ENCODE measurements around the gene IL5.
"Not testable (repeated sequence)": the region's sequence is repeated elsewhere in the genome, so short reads cannot be mapped to it uniquely, and the experiment has no call there.

IL5 gene

GRCh38 chr5:132543472-132544201 lies at the start of gene IL5:
Gene IL5 (minus strand): TSS chr5:132543522. CDS start chr5:132543478, 44 bp downstream.
- no peak for DNase-seq (ENCODE audit: low read depth in 2 of 2)

- DNase-seq (ENCODE audit: low read depth in 2 of 2): no peak
Observed at GRCh38 chr5:132592521-132592920, 49.2 kb upstream of the IL5 start.

- DNase-seq (ENCODE audit: low read depth in 2 of 2): no peak
Observed at GRCh38 chr5:132591145-132591544, 47.8 kb upstream of the IL5 start.

- DNase-seq (ENCODE audit: low read depth in 2 of 2): no peak
Observed at GRCh38 chr5:132589467-132589866, 46.1 kb upstream of the IL5 start.

- no peak for DNase-seq (ENCODE audit: low read depth in 2 of 2)
Observed at GRCh38 chr5:132586063-132586462, 42.7 kb upstream of the IL5 start.

GRCh38 chr5:132584560-132584959 lies 41.2 kb upstream of the IL5 start:
- not testable (repeated sequence) for DNase-seq (ENCODE audit: low read depth in 2 of 2)

GRCh38 chr5:132576123-132576522 lies 32.8 kb upstream of the IL5 start:
- DNase-seq (ENCODE audit: low read depth in 2 of 2): no peak

- no peak for DNase-seq (ENCODE audit: low read depth in 2 of 2)
Observed at GRCh38 chr5:132566657-132567056, 23.3 kb upstream of the IL5 start.

GRCh38 chr5:132564555-132564954 lies 21.2 kb upstream of the IL5 start:
- DNase-seq (ENCODE audit: low read depth in 2 of 2): not testable (repeated sequence)

GRCh38 chr5:132561601-132562000 lies 18.3 kb upstream of the IL5 start:
- no peak for DNase-seq (ENCODE audit: low read depth in 2 of 2)

- no peak for DNase-seq (ENCODE audit: low read depth in 2 of 2)
Observed at GRCh38 chr5:132559383-132560060, 16.2 kb upstream of the IL5 start.

- no peak for DNase-seq (ENCODE audit: low read depth in 2 of 2)
Observed at GRCh38 chr5:132557478-132558172, 14.3 kb upstream of the IL5 start.

GRCh38 chr5:132556763-132557477 lies 13.6 kb upstream of the IL5 start, which contains the start of gene RAD50:
Gene RAD50 (plus strand): TSS chr5:132556977. CDS start chr5:132557325, 348 bp downstream.
- peak; percentile 79 to 83 for DNase-seq (ENCODE audit: low read depth in 2 of 2)

GRCh38 chr5:132556153-132556762 lies 12.9 kb upstream of the IL5 start:
- DNase-seq (ENCODE audit: low read depth in 2 of 2): no peak

- no peak for DNase-seq (ENCODE audit: low read depth in 2 of 2)
Observed at GRCh38 chr5:132549576-132549975, 6.3 kb upstream of the IL5 start.

GRCh38 chr5:132548834-132549233 lies 5.5 kb upstream of the IL5 start:
- DNase-seq (ENCODE audit: low read depth in 2 of 2): not testable (repeated sequence)

- no peak for DNase-seq (ENCODE audit: low read depth in 2 of 2)
Observed at GRCh38 chr5:132547269-132547668, 3.9 kb upstream of the IL5 start.

- DNase-seq (ENCODE audit: low read depth in 2 of 2): no peak
Observed at GRCh38 chr5:132546108-132546507, 2.8 kb upstream of the IL5 start.

GRCh38 chr5:132540764-132541163 lies 2.6 kb downstream of the IL5 start:
- no peak for DNase-seq (ENCODE audit: low read depth in 2 of 2)

GRCh38 chr5:132540149-132540548 lies 3.2 kb downstream of the IL5 start:
- no peak for DNase-seq (ENCODE audit: low read depth in 2 of 2)

GRCh38 chr5:132539716-132540115 lies 3.6 kb downstream of the IL5 start:
- no peak for DNase-seq (ENCODE audit: low read depth in 2 of 2)

GRCh38 chr5:132530946-132531345 lies 12.4 kb downstream of the IL5 start:
- DNase-seq (ENCODE audit: low read depth in 2 of 2): no peak

Measured in stimulated activated CD8-positive, alpha-beta memory T cell treated with anti-CD3 and anti-CD28 coated beads, Interleukin-7, amount 100 ng/mL, for 1 hour (primary cell).